GM21423 (cell line): ENCODE measurements around the gene LCAT.
"Not testable (repeated sequence)": the region's sequence is repeated elsewhere in the genome, so short reads cannot be mapped to it uniquely, and the experiment has no call there.

Experiments
- ATAC-seq: cut with Tn5 transposase; IDR thresholded peaks from one replicate; pipeline ENCODE4 v1.9.1; 2021; ENCODE audit warnings: mild to moderate bottlenecking, moderate library complexity; ENCODE audit not compliant: unreplicated experiment

Gene LCAT

DNA sequence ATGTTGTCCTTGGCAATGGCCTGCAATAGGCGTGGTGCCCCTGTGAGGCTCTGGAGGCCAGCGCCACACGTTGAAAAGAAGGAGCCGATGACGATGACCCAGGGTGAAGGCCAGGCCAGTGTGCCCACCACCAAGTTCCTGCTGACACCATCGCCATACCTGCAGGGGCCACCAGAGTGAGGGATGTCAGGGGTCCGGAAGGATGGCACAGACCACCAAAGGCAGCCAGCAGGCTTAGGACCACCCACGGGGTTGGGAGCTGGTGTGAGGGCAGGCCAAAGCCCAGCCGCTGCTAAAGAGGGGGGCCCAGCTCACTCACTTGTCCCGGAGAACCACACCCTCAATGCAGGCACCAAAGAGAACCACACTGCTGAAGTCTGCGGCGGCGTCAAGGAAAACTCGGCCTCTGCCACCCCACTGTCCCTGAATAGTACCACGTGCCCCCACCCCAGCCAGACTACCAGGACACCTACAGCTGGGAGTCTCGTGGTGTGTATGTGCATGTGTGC, 6.5 kb upstream of the LCAT start:
- ATAC-seq: no peak

DNA sequence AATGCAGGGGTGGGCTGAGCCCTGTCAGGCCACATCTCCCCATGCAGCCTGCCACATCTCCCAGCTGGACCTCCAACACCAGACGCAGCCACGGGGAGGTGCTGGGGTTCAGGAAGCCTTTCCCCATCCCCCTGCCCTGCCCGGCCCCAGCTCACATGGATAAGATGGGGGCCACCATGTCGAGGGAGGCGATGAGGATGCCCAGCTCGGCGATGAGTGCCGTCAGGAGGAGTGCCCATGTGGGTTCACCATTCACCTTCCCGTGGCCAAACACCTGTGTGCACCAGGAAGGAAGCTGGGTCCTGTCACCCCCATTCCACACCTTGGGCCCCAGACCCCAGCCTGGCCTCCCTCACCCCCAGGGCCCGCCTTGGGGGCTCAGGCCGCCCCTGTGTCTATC, 5.7 kb upstream of the LCAT start:
- ATAC-seq: no peak

DNA sequence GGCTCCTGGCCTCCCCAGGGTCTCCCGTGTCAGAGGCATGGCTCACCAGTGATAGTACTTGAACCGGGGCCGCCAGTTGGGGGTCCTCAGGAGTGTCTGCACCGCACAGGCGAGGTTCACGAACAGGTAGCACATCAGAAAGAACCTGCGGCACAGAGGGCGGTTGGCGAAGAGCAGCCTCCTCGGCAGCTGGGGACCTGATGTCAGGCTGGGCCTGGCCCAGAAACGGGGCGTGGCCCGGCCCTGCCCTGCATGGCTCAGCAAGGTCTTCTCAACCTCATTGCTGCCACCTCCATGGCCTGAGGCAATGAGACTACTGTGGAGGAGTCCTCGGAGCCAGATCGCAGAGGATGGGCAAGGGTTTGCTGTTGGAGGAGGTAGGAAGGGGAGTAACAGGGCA, 4.1 kb upstream of the LCAT start:
- no peak for ATAC-seq

DNA sequence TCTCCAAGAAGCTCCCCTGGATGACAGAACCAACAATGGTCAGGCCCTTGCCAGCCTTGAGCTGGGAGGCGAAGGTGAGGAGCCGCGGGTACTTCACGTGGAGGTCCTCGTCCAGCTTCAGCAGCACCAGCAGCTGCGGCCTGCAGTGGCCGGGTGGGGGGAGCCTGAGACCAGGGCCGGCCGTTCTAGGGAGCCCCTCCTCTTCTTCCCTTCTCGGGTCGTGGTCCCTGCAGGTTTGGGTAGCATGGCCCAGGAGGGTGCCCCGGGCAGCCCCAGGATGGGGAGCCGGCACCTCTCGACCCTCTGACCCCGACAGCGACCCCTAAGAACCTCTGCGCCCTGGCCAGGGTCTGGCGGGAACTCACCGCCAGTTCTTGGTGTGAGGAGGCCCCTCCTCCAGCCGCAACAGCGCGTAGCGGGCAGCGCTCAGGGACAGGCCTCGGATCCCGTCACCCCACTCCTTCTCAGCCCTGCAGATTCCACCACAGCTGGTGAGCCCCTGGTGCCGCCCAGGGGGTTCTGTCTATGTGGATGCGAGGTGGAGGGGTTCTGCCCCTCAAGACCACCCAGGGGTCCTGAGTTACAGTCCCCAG, 3.1 kb upstream of the LCAT start:
- ATAC-seq: no peak

DNA sequence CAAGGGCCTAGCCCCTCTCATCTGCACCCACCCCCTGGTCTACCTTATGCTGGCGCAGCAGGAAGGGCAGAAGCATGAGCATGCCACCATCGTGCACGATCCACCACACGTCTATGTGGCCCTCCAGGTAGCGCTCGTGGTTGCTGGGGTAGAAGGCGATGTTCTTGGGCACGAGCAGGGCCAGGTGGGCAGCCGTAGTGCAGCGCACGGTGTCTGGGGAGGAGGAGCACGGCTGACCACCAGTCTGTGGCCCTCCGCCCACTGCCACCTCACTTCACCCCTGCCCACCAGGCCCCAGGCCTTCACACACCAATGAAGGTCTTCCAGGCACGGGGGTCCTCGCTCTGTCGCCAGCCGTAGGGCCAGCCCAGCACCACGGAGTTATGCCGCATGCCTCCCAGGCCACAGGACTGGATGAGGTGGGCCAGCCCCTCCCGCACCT, 2.2 kb upstream of the LCAT start:
- ATAC-seq: no peak

DNA sequence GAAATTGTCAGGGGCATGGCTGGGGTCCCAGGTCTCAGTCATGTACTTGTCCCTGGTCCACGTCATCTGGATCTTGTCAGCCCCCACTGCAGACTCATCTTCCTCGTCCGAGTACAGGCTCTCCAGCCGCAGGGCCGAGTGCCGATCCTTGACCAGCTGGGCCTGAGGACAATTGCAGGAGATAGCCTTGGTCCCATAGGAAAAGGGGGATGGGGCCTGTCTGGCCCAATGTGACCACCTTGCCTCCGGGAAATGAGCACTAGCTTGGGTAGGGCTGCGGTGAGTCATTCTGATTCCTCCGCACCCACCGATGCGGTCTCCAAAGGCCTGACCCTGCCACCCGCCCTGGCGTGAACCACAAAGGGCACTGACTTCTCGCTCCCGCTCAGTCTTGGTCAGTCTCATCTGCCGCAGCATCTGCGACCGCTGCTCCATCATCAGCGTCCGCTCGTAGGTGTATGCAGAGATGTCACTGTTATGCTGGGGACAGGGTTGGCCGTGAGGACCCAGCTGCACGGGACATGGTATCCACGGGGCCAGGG, 1.5 kb upstream of the LCAT start:
- no peak for ATAC-seq

DNA sequence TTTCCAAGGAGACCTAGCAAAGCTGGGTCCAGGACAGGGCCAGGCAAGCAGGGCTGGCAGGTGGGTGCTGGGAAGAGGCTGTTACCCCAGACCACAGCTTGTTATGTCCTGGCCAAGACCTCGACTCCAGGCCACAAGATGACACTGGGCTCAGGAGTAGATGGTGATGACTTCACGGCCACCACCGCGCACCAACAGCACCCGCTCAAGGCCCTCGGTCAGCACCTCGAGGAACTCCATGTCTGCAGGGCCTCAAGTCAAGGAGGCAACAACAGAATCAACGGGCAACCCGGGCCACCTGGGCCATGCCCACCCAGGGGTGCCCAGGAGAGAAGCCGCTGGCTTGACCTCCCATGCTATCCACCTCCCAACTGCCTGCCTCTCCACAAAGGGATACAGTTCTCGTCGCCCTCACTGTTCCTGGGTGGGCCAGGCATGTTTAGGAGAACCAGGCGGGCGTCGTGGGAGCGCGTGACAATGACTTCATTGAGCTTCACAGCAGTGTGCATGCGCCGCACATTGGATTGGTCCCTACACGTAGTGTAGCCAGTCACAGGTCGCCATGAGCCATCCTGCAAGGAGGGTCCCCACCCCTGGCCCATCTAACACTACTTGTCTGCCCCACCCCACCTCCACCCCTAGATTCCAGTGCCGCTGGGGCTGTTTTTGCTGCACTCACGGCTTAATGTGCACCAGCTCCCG, 921 bp upstream of the LCAT start:
- no peak for ATAC-seq

DNA sequence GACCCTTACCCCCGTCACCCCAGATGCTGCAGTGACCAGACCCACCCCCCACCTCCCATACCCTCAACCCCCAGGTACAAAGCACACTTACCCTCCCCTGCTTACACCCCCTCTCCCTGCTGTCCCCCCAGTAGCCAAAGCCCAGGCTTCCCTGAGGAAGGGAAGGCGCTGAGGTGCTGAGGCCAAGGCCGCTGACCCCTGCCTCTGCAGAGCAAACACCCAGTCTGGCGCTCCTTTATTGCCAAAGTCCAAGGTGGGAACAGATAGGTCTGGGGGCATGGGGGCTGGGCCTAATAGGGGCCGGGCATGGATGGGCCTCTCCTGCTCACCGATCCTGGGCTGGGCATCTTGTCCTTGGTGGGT, 683 bp downstream of the LCAT start:
- ATAC-seq: no peak

DNA sequence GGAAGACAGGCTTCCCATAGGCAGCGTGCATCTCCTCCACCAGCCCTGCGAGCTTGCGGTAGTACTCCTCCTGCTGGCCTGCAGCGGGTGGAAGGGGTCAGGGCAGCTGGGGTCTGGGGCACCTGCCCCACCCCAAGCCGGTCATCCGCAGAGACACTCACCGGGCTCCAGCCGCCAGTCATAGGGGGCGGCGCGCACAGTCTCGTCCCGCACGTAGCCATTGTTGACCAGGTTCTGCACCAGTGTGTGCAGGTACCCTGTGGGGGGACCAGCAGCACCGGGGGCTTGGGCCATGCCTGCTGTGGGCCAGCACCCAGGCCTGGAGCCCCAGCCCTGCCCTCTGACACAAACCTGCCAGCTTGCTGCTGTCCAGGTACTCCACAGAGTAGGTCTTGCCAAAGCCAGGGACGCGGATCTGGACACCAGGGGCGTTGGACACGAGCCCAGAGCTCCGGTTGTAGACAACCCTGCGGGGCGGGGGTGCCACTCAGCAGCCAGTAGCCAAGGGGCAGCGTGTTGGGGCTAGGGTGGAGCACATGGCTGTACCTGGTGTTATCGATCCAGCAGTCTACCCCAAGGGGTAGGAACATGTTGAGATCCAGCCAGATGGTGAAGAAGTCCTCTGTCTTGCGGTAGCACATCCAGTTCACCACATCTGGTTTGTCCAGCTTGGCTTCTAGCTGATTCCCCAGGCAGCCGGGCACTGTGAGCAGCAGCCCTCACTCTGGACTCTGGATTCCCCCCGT, 1.2 kb downstream of the LCAT start:
- no peak for ATAC-seq

DNA sequence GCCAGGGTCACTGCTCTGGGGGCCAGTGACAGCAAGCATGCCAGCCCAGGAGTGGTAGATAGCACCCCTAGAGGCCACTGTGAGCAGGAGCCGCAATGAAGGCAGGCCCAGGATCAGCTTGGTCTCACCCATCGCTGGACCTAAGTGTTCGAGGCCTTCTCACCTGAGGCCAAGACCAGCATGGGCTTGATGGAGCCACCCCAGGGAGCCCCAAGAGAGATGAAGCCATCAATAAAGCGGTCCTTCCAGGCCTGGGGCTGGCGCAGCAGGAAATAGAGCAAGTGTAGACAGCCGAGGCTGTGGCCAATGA, 1.8 kb downstream of the LCAT start:
- no peak for ATAC-seq

DNA sequence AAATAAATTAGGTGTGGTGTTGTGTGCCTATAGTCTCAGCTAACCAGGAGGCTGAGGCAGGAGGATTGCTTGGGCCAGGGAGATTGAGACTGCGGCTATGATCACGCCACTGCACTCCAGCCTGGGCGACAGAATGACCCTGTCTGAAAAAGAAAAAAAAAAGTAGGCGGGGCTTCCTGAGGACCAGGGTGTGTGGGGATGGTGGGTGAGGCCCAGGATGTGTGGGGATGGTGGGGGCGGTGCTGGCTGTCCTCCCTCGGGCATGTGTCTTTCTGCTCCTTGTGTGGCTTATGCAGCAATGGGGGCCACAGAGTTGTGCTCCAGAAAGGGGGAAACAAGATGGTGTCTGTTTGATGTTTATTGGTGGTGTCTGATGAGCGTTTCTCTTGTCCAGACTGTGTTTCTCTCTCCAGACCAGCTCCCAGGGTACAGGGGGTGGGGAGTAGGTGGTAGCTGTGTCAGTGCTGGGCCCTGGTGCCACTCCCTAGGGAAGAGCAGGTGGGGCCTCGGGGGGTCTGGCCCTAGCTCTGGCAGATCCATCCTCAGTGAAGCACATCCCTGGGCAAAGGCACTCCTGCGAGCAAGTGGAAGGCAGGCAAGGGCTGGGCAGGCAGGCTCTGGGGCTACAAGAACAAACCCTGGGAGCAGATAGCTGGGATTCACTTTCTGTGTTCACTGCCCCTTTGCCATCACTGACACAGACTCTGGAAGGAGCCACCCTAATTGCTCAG, 2.3 kb downstream of the LCAT start:
- ATAC-seq: no peak

DNA sequence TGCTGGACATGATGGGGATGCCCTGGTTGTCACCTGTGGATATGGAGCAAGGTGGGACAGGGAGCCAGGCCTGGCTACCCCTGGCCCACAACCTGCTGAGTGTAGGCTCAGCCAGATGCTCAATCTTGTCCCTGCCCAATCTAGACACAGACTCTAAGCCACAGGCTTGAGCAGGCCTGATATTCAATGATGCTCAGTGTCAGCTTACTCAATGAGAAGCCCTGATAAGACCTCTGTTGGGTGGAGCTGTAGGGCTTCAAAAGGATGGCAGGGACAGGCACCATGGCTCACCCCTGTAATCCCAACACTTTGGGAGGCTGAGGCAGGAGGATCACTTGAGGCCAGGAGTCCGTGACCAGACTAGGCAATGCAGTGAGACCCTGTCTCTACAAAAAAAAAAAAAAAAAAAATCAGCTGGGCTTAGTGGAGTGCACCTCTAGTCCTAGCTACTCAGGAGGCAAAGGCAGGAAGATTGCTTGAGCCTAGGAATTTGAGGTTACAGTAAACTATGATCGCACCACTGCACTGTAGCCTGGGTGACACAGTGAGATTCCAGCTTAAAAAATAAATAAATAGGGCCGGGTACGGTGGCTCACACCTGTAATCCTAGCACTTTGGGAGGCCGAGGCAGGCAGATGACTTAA, 3.4 kb downstream of the LCAT start:
- no peak for ATAC-seq

DNA sequence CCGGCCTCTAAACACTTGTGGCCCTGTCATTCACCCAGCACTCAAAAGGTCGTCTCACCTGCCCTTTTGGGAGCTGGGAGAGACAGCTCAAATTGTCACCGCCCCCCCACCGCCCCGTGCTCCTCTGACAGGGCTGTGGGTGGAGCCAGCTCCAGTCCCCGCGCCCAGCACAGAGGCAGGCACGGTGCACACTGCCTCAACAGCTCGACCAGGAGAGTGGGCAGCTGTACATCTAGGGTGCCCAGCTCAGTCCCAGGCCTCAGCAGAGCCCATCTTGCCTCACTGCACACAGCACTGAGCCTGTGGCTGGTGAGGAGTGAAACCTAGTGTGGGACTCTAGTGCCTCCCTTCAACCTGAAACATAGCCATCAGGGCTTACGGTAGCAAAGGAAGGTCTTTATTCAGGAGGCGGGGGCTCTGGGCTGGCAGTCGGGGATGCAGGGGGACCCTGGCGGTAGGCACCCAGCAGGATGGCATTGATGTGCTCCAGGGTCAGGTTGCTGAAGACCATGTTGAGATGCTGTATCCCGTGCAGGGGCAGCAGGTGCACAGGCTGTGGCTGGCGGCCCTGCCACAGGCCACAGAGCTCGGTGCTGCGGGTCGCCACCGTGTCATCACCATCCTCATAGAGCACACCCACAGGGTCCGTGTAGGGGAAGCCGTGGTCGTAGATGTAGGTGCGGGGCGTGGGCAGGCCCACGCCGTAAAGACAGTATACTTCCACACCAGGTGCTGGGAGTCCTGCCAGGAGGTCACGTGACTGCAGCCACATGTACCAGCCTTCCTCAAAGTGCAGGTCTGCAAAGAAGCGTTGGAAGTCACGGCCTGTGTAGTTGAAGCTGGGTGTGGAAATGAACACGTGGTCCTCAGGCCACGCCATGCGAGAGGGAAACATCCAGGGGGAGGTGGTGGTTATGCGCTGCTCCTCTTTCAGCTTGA, 4.1 kb downstream of the LCAT start:
- no peak for ATAC-seq

DNA sequence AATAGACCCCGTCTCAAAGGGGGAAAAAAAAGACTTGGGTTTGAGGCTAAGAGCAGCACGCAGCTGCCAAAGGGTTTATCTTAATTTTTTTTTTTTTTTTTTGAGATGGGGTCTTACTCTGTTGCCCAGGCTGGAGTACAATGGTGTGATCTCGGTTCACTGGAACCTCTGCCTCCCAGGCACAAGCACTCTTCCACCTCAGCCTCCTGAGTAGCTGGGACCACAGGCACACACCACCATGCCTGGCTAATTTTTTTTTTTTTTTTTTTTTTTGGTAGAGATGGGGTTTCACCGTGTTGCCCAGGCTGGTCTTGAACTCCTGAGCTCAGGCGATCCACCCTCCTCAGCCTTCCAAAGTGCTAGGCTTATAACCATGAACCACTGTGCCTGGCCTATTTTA, 6.2 kb downstream of the LCAT start:
- ATAC-seq: not testable (repeated sequence)

DNA sequence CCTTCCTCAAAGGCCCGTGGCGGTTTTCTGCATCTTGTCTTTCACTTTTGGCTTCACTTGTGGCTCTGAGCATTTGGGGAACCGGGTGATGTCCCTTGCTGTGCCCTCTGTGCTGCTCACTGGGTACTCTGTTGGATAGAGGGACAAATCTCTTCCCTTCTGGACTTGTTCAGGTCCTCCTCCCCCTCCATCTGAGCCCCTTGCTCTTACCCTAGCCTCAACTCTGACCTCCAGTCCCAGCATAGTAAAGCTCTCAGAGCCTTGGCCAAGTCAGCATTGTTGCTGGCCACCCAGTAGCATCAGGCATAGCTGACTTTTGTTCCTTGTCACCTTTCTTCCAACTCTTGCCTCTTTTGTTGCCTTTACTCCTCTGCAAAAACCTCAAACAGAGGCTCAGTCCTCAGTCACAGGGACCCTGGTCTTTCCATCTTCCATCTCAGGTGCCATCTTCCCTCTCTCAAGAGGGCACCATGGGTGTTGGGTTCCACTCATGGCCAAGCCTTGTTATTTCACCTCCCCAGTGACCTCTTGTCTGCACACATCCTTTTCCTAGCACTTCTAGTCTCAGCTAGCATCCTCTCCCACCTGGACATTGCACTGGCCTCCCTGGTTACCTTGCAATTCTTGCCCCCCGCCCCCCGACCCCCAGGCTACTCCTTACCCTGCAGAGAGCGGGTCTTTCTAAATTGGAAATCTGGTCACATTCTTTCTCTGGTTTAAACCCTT, 6.9 kb downstream of the LCAT start:
- ATAC-seq: peak; percentile 54

DNA sequence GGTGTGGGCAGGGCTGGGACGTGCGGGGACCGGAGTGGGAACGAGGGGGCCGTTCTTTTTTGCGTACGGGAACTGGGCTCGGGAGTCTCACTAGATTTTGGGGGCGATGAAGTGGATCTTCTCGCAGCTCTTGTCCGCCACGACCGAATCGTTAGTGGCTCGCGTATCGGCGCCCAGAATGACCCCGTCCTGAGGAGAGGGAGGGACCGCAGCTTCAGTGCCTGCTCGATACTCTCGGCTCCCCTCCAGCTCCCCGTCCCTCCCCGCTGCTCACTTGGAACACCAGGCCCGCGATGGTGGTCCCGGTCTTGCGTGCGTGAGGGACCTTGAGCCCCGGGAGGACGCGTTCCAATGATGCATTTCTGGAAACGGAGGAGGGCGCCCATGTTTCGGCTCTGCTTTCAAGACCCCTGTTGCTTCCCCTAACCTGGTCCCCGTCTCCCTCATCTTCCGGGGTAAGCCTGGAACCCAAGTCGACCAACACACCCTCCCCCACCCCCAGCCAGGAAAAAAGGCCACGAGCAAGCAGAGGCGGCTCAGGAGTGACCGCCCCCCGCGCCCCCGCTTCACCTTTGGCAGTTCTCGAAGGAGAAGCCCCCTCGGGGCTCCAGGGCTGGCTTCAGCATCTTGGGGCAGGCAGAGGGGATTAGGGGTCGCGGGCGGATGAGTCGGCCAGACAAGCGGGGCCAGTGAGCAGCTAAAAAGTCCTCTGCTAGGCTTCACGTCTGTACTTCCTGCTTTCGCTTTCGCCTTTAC, 7.6 kb downstream of the LCAT start, which contains the start of gene PSMB10:
Gene PSMB10 (minus strand): TSS at position 727 of the 756 bp plus-strand sequence. CDS start 101 bp downstream, at position 626.
- ATAC-seq: no peak

DNA sequence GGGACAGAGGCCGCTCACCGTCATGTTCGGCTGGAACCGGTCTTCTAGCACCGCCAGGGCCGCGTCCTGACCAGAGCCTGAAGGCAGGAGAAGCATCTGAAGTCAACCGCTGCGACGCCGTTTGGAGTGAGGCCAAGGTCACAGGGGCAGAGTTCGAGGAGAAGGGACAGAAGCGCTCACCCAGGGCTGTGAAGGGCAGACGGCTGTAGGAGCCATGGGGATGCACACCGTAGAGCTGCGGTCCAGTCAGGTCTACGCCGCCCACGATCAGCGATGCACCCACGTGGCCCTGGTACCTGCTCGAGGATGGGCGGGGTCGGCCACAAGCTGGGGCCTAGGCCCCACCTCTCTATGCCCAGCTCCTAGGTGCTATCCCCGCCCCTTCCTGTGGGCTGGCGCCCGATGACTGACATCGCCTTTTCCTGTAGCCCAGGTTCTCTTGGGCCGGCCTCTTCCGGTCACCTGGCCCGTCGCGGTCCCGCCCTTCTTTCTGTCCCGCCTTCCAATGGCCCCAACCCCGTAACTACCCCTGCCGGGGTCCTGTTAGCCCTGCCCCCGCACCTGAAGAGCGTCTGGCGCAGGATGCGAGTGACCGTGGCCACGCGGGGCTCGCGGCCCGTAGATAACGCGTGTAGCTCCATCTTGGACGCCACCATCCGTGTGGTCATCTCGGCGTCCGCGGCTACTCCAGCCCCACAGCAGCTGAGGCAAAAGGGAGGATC, 8.4 kb downstream of the LCAT start:
- ATAC-seq: peak; percentile 82

DNA sequence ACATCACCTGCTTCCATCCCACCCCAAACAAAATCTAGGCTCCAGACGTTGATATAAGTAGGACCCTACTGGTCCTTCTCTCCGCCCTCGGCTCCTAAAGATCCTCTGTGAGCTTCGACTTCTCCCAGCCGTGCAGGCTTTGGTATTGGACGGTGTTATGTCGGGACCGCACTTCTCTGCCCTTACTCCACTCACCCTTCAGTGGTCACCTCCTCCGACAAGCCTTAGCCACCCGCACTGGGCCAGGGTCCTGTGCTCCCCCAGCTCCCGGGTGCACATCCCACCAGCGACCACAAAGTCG, 8.9 kb downstream of the LCAT start:
- no peak for ATAC-seq
